Caki2 (cell line): ENCODE results near the gene ACAP1. TPM values are rescaled to one million over a fixed set of nuclear protein-coding genes. Genes with fewer than 3 reads are reported as not detected.
A peak's percentile ranks its signal among the peaks of the same experiment; 100 is the strongest.
"Not testable (repeated sequence)": the region's sequence is repeated elsewhere in the genome, so short reads cannot be mapped to it uniquely, and the experiment has no call there.

ENCODE experiments used
- DNase-seq: peaks from one replicate; pipeline ENCODE4 v3.0.0-alpha.2; 2015; ENCODE audit warnings: low read depth
- in situ Hi-C: cut with HindIII; loops from 2 replicates; pipeline ENCODE4 v1.10.0; 2016; ENCODE audit warnings: low sequenced_read_pairs, low pct_unique_long_range_greater_than_20kb, mixed read lengths
- total RNA-seq: library from RNA; depleted of rRNA; stranded (reverse); fragments of >200 nt; shearing (Covaris generic); gene quantifications from 2 replicates; pipeline ENCODE4 v1.2.3, GENCODE V29; 2014; ENCODE audit warnings: low replicate concordance

Gene ACAP1
- total RNA-seq, 1 experiment from 2014 or later = 26.4 TPM

GRCh38 chr17:7346761-7347614 lies 10.7 kb downstream of the ACAP1 start:
- no peak for DNase-seq
- in situ Hi-C loops = no loop called here

- in situ Hi-C loops = no loop called here
- no peak for DNase-seq
Observed at GRCh38 chr17:7347630-7348477, 11.5 kb downstream of the ACAP1 start.

- in situ Hi-C loops = no loop called here
Observed at GRCh38 chr17:7348478-7349242, 12.3 kb downstream of the ACAP1 start.

GRCh38 chr17:7351665-7352502 lies 15.6 kb downstream of the ACAP1 start, which contains the start of gene KCTD11:
TSS of gene KCTD11 (plus strand) at chr17:7352162.
- peak; percentile 96 for DNase-seq
- in situ Hi-C loops = no loop called here

More at GRCh38 chr17:7348478-7349242, 12.3 kb downstream of the ACAP1 start:
- DNase-seq = no peak

- in situ Hi-C loops = no loop called here
- no peak for DNase-seq
Observed at GRCh38 chr17:7352503-7352889, 16.2 kb downstream of the ACAP1 start.

- in situ Hi-C loops = no loop called here
Observed at GRCh38 chr17:7352910-7353635, 16.7 kb downstream of the ACAP1 start.

GRCh38 chr17:7354262-7354843 lies 18.0 kb downstream of the ACAP1 start:
- in situ Hi-C loops = no loop called here

More at GRCh38 chr17:7352910-7353635, 16.7 kb downstream of the ACAP1 start:
- no peak for DNase-seq

GRCh38 chr17:7355053-7355452 lies 18.7 kb downstream of the ACAP1 start, which contains the start of gene TMEM95:
TSS of gene TMEM95 (plus strand) at chr17:7355156. CDS start at chr17:7355205, 49 bp downstream.
- no peak for DNase-seq
- in situ Hi-C loops = no loop called here

More at GRCh38 chr17:7354262-7354843, 18.0 kb downstream of the ACAP1 start:
- DNase-seq = no peak

GRCh38 chr17:7355573-7355972 lies 19.2 kb downstream of the ACAP1 start:
- no peak for DNase-seq
- in situ Hi-C loops = no loop called here

- peak; percentile 52 for DNase-seq
- in situ Hi-C loops = no loop called here
Observed at GRCh38 chr17:7356072-7356549, 19.8 kb downstream of the ACAP1 start.

- DNase-seq = no peak
- in situ Hi-C loops = no loop called here
Observed at GRCh38 chr17:7356756-7357155, 20.4 kb downstream of the ACAP1 start.

GRCh38 chr17:7357381-7357780 lies 21.1 kb downstream of the ACAP1 start:
- DNase-seq = no peak
- in situ Hi-C loops = no loop called here

GRCh38 chr17:7361906-7362305 lies 25.6 kb downstream of the ACAP1 start:
- in situ Hi-C loops = no loop called here
- no peak for DNase-seq

GRCh38 chr17:7363311-7363710 lies 27.0 kb downstream of the ACAP1 start:
- DNase-seq = no peak
- in situ Hi-C loops = no loop called here

GRCh38 chr17:7365963-7366362 lies 29.6 kb downstream of the ACAP1 start:
- in situ Hi-C loops, DNase-seq: not testable (repeated sequence)

- no peak for DNase-seq
- in situ Hi-C loops = no loop called here
Observed at GRCh38 chr17:7367083-7367482, 30.8 kb downstream of the ACAP1 start.
